Activated CD8-positive, alpha-beta T cell treated with anti-CD3 and anti-CD28 coated beads for 36 hours (primary cell): ENCODE data around the gene LIPC. TPM values are rescaled to one million over a fixed set of nuclear protein-coding genes. Genes with fewer than 3 reads are reported as not detected.

ENCODE experiments used
- ATAC-seq: fragments of 200-7000 bp; cut with Tn5 transposase; one replicate; pipeline ENCODE4 v1.10.0; 2021; ENCODE audit warnings: mild to moderate bottlenecking, moderate library complexity
- CTCF ChIA-PET: fragments of 350-600 bp; sonication (Branson Sonifier 250); formaldehyde crosslinking; loops from one replicate; lab custom pipeline; 2021; ENCODE audit warnings: antibody characterized with exemption; lab: Charles Lee
- POLR2A ChIA-PET: fragments of 350-600 bp; sonication (Branson Sonifier 250); formaldehyde crosslinking; loops from one replicate; lab custom pipeline; 2021; ENCODE audit warnings: antibody characterized with exemption; lab: Charles Lee
- DNase-seq: peaks from one replicate; pipeline ENCODE4 v3.0.0-alpha.2; 2020
- H3K27ac Mint-ChIP-seq: one replicate; pipeline ENCODE4 v1.8.0; 2021; ENCODE audit warnings: mild to moderate bottlenecking, mixed read lengths
- H3K27me3 Mint-ChIP-seq: one replicate; pipeline ENCODE4 v1.8.0; 2021; ENCODE audit warnings: mixed read lengths
- H3K36me3 Mint-ChIP-seq: one replicate; pipeline ENCODE4 v1.8.0; 2021; ENCODE audit warnings: low read depth, mixed read lengths
- H3K4me1 Mint-ChIP-seq: one replicate; pipeline ENCODE4 v1.8.0; 2021; ENCODE audit warnings: low read depth, mixed read lengths
- H3K4me3 Mint-ChIP-seq: one replicate; pipeline ENCODE4 v1.8.0; 2021; ENCODE audit warnings: mild to moderate bottlenecking, moderate library complexity, mixed read lengths
- H3K9me3 Mint-ChIP-seq: one replicate; pipeline ENCODE4 v1.8.0; 2021; ENCODE audit warnings: mixed read lengths
- CTCF ChIP-seq: fragments of 200-600 bp; IDR thresholded peaks from one replicate; pipeline ENCODE4 v1.8.0; 2022; ENCODE audit warnings: antibody characterized with exemption, mild to moderate bottlenecking
- intact Hi-C: fragments of 100-400 bp; cut with micrococcal nuclease; formaldehyde crosslinking; loops from one replicate; pipeline ENCODE4 v1.10.0; 2022
- total RNA-seq, 2 experiments: library from RNA; stranded (reverse); gene quantifications; one replicate each; pipeline ENCODE4 v1.2.3, GENCODE V29; 2021

Gene LIPC
- total RNA-seq, 2 experiments from 2014 or later: 1.0 to 1.2 TPM

- peaks cover 8% of the 10 kb centered on the region for H3K36me3 Mint-ChIP-seq
- no peaks in the 10 kb centered on the region for H3K27me3 Mint-ChIP-seq
- H3K9me3 Mint-ChIP-seq: no peaks in the 10 kb centered on the region
- CTCF ChIA-PET: interaction anchor here (1.6 kb wide), 1 partner anchor 12 kb away, joined by 4 read pairs; no protein-coding TSS in a partner anchor
- ATAC-seq (no peak), DNase-seq (no peak)
- peak overlapping the region; percentile 93 for H3K27ac Mint-ChIP-seq
- POLR2A ChIA-PET: interaction anchor here (0.7 to 2.7 kb wide), 3 partner anchors 9 to 18 kb away, joined by 3 to 10 read pairs (median 7); no protein-coding TSS in a partner anchor
- TF ChIP-seq CTCF: no peak
- no peak overlapping the region for H3K4me3 Mint-ChIP-seq
- H3K4me1 Mint-ChIP-seq: peaks cover 61% of the 10 kb centered on the region
- intact Hi-C loops: no loop called here
Measured at GRCh38 chr15:58475573-58476524, 44.1 kb downstream of the LIPC start.

GRCh38 chr15:58476525-58477162 is 44.9 kb downstream of the LIPC start:
- no peak for TF ChIP-seq CTCF
- ChIA-PET POLR2A (interaction anchor here (1.0 to 2.4 kb wide), 3 partner anchors 9 to 19 kb away, joined by 3 to 7 read pairs (median 4); no protein-coding TSS in a partner anchor), CTCF (interaction anchor here (0.9 to 1.6 kb wide), 3 partner anchors 11 to 60 kb away, joined by 3 to 4 read pairs (median 4); no protein-coding TSS in a partner anchor)
- Mint-ChIP-seq H3K36me3 (peaks cover 8% of the 10 kb centered on the region), H3K4me1 (peaks cover 57% of the 10 kb centered on the region), H3K27me3 (no peaks in the 10 kb centered on the region), H3K9me3 (no peaks in the 10 kb centered on the region), H3K27ac (peak overlapping the region; percentile 93), H3K4me3 (peak overlapping the region; percentile 27)
- DNase-seq (no peak), ATAC-seq (no peak)
- intact Hi-C loops: no loop called here

- peak overlapping the region; percentile 27 for H3K4me3 Mint-ChIP-seq
- ChIA-PET CTCF (interaction anchor here (0.9 to 1.6 kb wide), 3 partner anchors 11 to 60 kb away, joined by 3 to 4 read pairs (median 4); no protein-coding TSS in a partner anchor), POLR2A (interaction anchor here (0.8 to 2.4 kb wide), 4 partner anchors 9 to 40 kb away, joined by 3 to 7 read pairs (median 4); no protein-coding TSS in a partner anchor)
- peak; percentile 12 for ATAC-seq
- H3K4me1 Mint-ChIP-seq: peaks cover 56% of the 10 kb centered on the region
- no peaks in the 10 kb centered on the region for H3K27me3 Mint-ChIP-seq
- no peak for TF ChIP-seq CTCF
- H3K27ac Mint-ChIP-seq: peak overlapping the region; percentile 93
- H3K36me3 Mint-ChIP-seq: peaks cover 8% of the 10 kb centered on the region
- no peaks in the 10 kb centered on the region for H3K9me3 Mint-ChIP-seq
- intact Hi-C loops: no loop called here
- DNase-seq: peak; percentile 41
Measured at GRCh38 chr15:58477170-58477569, 45.4 kb downstream of the LIPC start.

GRCh38 chr15:58478035-58478434 is 46.2 kb downstream of the LIPC start:
- Mint-ChIP-seq H3K4me1 (peaks cover 52% of the 10 kb centered on the region), H3K27ac (peak overlapping the region; percentile 93), H3K9me3 (no peaks in the 10 kb centered on the region), H3K36me3 (peaks cover 8% of the 10 kb centered on the region), H3K4me3 (no peak overlapping the region), H3K27me3 (no peaks in the 10 kb centered on the region)
- intact Hi-C loops: no loop called here
- ChIA-PET POLR2A (interaction anchor here (0.8 kb wide), 2 partner anchors 13 to 40 kb away, joined by 3 read pairs; no protein-coding TSS in a partner anchor), CTCF (interaction anchor here (0.6 to 1.6 kb wide), 3 partner anchors 10 to 61 kb away, joined by 3 to 4 read pairs (median 3); no protein-coding TSS in a partner anchor)
- TF ChIP-seq CTCF: no peak
- ATAC-seq (no peak), DNase-seq (no peak)
